NCI-H69 (cell line): ENCODE measurements around the gene CYTH1.

ENCODE experiments used
- DNase-seq: peaks from one replicate; lab custom pipeline; 2025; lab: John Stamatoyannopoulos, UW

The CYTH1 gene

DNA sequence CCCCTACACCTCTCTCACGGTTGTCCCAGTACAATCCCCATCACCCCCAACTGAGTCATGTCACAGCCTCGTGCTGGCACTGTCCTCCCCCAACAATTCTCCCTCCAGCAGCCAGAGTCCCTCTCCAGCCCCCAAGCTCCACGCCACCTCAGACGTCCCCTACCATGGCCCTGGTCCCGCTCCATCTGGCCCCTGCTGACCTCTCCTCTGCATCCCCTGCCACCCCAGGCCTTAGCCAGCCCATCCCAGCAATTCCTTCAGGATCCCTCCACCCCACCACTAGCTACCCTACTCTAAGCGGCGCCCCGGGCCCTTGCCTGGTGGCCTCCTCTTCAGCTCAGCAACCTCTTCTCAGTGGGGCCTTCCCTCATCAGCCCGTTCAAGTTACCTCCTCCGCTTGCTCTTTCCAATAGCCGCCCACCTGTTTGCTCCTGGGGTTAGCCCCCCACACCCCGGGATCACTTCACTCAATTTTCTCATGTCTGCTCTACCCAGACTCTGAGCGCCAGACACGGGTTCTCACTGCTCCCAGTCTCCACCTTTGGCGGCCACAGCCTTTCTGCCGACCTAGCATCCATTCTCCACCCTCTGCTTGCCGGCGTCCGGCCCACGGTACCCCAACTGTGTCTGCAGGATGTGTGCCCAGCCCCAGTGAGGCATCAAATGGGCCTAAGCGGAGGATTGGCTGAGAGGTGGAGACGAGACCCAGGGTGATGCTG lies 112.7 kb downstream of the CYTH1 start:
- no peak for DNase-seq

DNA sequence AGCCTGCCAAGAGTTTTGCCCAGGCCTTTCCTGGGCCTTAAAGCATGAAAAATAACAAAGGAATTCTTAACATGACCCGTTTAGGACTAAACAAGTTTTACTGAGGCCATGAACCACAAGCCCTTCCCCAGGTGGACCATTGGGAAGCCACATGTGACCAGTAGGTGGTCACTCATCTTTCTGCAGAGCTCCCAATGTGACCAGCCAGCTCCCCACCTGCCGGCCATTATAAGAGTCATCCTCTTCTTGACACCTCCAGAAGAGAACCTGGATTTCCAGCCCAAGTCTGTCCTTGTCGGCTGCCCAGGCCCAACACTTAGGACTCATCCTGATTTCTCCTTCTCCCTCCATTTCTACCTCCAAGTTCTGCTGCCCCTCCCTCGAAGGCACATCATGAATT lies 113.2 kb downstream of the CYTH1 start:
- DNase-seq, result no peak

DNA sequence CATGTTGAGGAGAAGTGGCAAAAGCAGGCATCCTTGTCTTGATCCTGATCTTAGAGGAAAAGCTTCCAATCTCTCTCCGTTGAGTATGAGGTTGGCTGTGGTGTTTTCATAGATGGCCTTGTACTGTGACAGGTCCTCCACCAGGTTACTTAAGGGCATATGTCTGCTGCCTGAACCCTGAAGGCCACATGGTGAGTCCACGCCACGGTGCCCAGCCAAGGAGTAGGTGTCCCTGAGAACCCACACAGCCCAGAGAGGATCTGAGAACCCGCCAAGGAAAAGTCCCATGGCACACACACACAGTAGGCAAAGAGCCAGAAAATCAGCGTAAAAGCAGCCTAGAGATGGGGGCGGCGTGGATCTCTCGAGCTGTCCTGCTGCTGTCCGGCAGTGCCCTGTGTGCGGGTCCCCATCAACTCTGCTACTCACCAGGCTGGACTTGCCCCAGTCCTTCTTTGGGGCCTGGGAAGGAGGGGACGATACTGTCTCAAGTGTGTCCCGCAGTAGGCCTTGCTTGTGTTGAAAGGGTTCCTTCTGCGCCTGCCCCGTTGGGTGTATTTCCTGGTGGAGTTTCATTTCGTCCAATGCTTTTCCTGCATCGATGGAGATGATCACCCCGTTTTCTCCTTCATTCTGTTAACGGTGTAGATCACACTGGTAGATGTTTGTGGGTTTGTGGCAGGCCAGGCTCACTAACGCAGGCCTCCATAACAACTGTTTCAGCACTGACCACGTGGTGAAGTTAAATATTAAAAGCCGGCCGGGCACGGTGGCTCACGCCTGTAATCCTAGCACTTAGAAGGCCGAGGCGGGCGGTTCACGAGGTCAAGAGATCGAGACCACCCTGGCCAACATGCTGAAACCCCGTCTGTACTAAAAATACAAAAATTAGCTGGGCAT lies 114.1 kb downstream of the CYTH1 start:
- DNase-seq, result no peak

DNA sequence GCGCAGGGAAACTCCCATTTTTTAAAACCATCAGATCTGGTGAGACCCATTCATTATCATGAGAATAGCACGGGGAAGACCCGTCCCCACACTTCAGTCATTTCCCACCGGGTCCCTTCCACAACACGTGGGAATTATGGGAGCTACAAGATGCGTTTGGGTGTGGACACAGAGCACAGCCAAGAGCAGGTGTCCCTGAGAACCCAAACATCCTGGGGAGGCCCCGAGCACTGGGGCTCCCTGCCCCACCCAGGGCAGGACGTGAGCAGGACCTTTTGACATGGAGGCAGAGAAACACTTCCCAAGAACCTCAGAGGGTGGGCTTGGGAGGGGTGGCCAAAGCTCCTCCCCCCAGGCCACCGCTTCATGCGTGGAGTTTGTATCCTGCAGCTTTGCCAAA lies 115.0 kb downstream of the CYTH1 start:
- no peak for DNase-seq

- no peak for DNase-seq
These were observed 115.8 kb downstream of the CYTH1 start for GRCh38 chr17:78665952-78666920.

- no peak for DNase-seq
These were observed 116.6 kb downstream of the CYTH1 start for GRCh38 chr17:78665387-78665951.

- peak; percentile 90 for DNase-seq
These were observed 117.3 kb downstream of the CYTH1 start for GRCh38 chr17:78664476-78665386.

GRCh38 chr17:78661093-78661770 lies 120.8 kb downstream of the CYTH1 start:
- DNase-seq, result peak; percentile 39

GRCh38 chr17:78659546-78659945 lies 122.5 kb downstream of the CYTH1 start:
- DNase-seq, result no peak

DNA sequence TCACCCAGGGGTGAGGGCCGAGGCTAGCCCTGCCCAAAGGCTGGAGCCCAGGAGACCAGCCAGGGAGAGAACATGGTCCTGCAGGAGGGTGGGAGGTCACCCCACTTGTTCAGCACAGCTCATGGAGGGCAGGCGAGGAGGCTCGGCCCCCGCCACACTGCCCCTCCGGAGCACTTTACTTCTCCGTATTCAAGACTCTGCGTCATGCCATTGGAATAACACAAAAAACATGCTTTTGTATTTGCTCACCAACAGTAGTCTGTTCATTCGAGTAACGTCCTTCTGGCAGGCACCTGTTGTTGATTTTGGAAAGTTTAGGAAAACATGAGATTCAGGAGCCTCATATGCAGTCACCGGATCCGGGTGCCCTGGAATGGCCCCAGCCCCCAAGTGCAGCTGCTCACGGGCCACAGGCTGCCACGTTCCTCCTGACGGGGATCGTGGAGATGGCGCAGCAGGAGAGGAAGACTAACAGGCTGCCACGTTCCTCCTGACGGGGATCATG lies 123.7 kb downstream of the CYTH1 start:
- DNase-seq, result no peak

- DNase-seq, result no peak
These were observed 126.7 kb downstream of the CYTH1 start for GRCh38 chr17:78655251-78655940.

- no peak for DNase-seq
These were observed 127.7 kb downstream of the CYTH1 start for GRCh38 chr17:78654325-78654724.

DNA sequence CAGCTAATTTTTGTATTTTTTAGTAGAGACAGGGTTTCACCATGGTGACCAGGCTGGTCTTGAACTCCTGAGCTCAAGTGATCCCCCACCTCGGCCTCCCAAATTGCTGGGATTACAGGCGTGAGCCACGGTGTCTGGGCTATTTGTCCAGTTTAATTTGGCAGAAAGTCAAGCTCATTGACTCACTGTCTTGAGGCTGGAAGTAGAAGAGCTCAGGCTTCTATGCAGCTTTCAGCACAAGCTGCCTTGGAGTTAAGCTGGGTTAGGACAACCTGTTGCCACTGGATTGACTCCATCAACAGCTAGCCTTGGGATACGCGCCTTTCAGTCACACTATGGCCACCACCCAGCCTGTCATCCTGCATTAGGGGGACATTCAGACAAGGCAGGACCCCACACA lies 128.7 kb downstream of the CYTH1 start:
- no peak for DNase-seq

GRCh38 chr17:78652913-78653312 lies 129.2 kb downstream of the CYTH1 start:
- DNase-seq, result no peak

GRCh38 chr17:78652024-78652423 lies 130.0 kb downstream of the CYTH1 start:
- DNase-seq, result no peak

DNA sequence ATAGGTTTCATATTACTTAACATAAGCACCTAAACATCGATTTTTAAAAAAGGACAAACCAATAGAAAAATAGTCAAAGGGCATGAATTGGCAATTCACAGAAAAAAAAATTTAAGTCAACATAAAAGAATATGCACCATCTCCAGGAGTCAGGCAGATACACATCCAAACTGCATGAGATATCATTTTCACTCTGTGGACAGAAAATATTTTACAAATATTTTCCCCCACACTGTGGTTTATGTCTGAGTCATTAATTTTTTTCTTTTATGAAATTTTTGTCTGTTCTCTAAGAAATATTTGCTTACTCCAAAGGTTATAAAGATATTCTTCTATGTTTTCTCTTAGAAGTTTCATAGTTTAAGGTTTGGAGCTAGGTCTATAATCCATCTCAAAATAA lies 130.5 kb downstream of the CYTH1 start:
- DNase-seq, result no peak

- DNase-seq, result no peak
These were observed 131.9 kb downstream of the CYTH1 start for GRCh38 chr17:78650093-78650715.

DNA sequence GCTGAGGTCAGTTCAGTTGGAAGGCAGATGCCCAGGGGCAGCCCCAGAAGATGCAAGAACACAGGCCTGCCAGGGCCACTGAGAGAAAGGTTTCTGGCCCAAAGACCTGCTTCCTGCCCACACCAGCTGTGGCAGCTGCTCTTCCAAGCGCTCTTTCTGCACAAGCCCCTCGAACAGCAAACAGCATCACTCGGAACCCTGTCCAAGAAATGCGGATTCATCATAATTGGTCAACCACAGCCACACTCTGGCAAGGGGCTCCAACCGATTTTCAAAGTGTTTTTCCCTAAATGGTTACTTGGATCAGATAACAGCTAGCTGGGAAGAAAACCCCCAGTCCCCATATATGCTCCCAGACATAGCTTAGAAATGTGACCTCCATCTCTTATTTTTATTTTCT lies 133.8 kb downstream of the CYTH1 start:
- no peak for DNase-seq

DNA sequence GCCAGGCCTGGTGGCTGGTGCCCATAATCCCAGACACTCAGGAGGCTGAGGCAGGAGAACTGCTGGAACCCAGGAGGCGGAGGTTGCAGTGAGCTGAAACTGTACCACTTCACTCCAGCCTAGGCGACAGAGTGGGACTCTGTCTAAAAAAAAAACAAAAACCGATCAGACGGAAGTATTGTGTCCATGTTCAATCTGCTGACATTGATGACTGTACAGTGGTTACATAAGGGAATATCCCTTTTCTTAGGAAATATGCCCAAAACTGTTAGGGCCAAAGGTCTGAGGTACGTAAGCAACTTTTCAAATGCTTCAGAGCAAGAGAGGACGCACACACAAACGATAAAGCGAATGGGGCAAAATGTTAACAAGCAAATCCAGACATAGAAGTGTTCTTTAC lies 135.0 kb downstream of the CYTH1 start:
- DNase-seq, result no peak
